ENCODE data around the gene HSD17B2.
A peak's percentile ranks its signal among the peaks of the same experiment; 100 is the strongest.

The HSD17B2 gene

GRCh38 chr16:82081264-82081663 lies 46.2 kb downstream of the HSD17B2 start:
- no peak for DNase-seq (ENCODE audit: low read depth in 1 of 2, low spot score in 1 of 2)
- in situ Hi-C loops (cut with HindIII; ENCODE audit: low pct_unique_long_range_greater_than_20kb, low sequenced_read_pairs) = no loop called here
- no peak for TF ChIP-seq JUND (IDR thresholded peaks at IDR 0.05; ENCODE audit: low read depth)

GRCh38 chr16:82082097-82082496 lies 47.0 kb downstream of the HSD17B2 start:
- no peak for DNase-seq (ENCODE audit: low read depth in 1 of 2, low spot score in 1 of 2)
- TF ChIP-seq JUND (IDR thresholded peaks at IDR 0.05; ENCODE audit: low read depth) = no peak
- in situ Hi-C loops (cut with HindIII; ENCODE audit: low pct_unique_long_range_greater_than_20kb, low sequenced_read_pairs) = no loop called here

- no peak for DNase-seq (ENCODE audit: low read depth in 1 of 2, low spot score in 1 of 2)
- in situ Hi-C loops (cut with HindIII; ENCODE audit: low pct_unique_long_range_greater_than_20kb, low sequenced_read_pairs) = no loop called here
- TF ChIP-seq JUND (IDR thresholded peaks at IDR 0.05; ENCODE audit: low read depth) = no peak
Observed at GRCh38 chr16:82082543-82083244, 47.6 kb downstream of the HSD17B2 start.

- in situ Hi-C loops (cut with HindIII; ENCODE audit: low pct_unique_long_range_greater_than_20kb, low sequenced_read_pairs) = no loop called here
- no peak for TF ChIP-seq JUND (IDR thresholded peaks at IDR 0.05; ENCODE audit: low read depth)
- peak in 1 of 2 experiments; percentile 19 for DNase-seq (ENCODE audit: low read depth in 1 of 2, low spot score in 1 of 2)
Observed at GRCh38 chr16:82083710-82084353, 48.8 kb downstream of the HSD17B2 start.

DNA sequence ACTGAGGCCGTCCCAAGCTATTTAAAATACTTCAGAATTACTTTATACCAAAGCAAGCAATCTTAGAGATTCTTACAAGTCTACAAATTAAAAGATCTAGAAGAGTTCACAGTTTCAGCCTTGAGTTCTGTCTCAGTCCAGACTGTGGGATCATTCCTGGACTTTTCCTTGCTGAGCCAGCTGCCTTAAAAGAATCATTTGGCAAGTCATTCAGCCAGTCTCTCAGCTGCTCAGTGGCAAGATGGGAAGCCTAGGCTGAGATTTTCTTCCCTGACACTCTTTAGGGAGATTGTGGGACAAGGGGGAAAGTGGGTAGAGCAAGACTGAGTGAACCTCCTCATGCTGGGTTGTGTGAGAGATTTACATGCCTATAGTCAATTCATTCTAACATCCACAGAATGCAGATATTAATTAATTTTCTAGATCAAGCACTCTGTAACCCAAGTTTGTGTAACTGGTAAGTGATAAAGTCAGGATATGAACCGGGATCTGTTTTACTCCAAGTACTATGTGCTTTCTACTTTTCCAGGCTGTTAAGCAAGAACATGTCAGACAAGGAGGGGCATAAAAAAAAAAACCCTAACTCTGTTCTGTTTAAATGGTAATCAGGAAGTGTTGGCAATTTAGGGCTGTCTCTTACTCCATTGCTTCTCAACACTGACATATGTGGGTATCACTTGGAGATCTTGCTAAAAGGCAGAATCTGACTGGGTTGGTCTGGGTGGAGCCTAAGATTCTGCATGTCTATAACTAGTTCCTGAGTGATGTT lies 50.1 kb downstream of the HSD17B2 start:
- no peak for TF ChIP-seq JUND (IDR thresholded peaks at IDR 0.05; ENCODE audit: low read depth)
- in situ Hi-C loops (cut with HindIII; ENCODE audit: low pct_unique_long_range_greater_than_20kb, low sequenced_read_pairs) = no loop called here
- no peak for DNase-seq (ENCODE audit: low read depth in 1 of 2, low spot score in 1 of 2)

GRCh38 chr16:82088483-82088882 lies 53.4 kb downstream of the HSD17B2 start:
- in situ Hi-C loops (cut with HindIII; ENCODE audit: low pct_unique_long_range_greater_than_20kb, low sequenced_read_pairs) = no loop called here
- DNase-seq (ENCODE audit: low read depth in 1 of 2, low spot score in 1 of 2) = no peak
- TF ChIP-seq JUND (IDR thresholded peaks at IDR 0.05; ENCODE audit: low read depth) = no peak

DNA sequence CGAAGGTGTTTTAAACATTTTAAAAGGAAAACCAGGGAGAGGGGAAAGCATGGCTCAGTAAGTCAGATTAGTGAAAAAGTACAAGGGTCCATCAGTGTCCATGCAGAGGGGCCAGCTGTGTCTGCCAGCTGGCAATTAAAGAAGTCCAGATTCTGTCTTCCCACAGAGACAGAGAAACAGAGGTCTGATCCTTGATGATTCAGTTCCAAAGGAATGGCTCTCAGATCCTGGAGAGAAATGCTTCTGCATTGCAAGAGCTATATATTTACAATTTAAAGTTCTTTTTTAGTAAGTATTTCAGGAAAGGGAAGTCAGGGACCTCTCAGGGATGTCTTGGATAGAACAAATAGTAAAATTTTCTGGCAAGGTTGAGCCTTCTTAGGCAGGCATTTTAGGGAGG lies 56.2 kb downstream of the HSD17B2 start:
- no peak for TF ChIP-seq JUND (IDR thresholded peaks at IDR 0.05; ENCODE audit: low read depth)
- in situ Hi-C loops (cut with HindIII; ENCODE audit: low pct_unique_long_range_greater_than_20kb, low sequenced_read_pairs) = no loop called here
- no peak for DNase-seq (ENCODE audit: low read depth in 1 of 2, low spot score in 1 of 2)

- no peak for TF ChIP-seq JUND (IDR thresholded peaks at IDR 0.05; ENCODE audit: low read depth)
- DNase-seq (ENCODE audit: low read depth in 1 of 2, low spot score in 1 of 2) = no peak
- in situ Hi-C loops (cut with HindIII; ENCODE audit: low pct_unique_long_range_greater_than_20kb, low sequenced_read_pairs) = no loop called here
Observed at GRCh38 chr16:82092711-82093110, 57.7 kb downstream of the HSD17B2 start.

DNA sequence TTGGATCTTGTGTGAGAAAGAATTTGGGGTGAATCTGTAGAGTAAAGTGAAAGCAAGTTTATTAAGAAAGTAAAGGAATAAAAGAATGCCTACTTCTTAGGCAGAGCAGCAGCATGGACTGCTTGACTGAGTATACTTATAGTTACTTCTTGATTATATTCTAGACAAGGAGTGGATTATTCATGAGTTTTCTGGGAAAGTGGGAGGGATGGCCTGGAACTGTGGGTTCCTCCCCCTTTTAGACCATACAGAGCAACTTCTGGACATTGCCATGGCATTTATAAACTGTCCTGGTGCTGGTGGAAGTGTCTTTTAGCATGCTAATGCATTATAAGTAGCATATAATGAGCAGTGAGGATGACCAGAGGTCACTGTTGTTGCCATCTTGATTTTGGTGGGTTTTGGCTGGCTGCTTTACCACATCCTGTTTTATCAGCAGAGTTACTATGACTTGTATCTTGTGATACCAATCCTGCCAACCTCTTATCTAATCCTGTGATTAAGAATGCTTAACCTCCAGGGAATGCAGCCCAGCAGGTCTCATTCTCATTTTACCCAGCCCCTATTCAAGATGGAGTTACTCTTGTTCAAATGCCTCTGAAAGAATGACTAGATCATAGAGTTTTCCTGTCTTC lies 58.7 kb downstream of the HSD17B2 start:
- in situ Hi-C loops (cut with HindIII; ENCODE audit: low pct_unique_long_range_greater_than_20kb, low sequenced_read_pairs) = no loop called here
- no peak for TF ChIP-seq JUND (IDR thresholded peaks at IDR 0.05; ENCODE audit: low read depth)
- DNase-seq (ENCODE audit: low read depth in 1 of 2, low spot score in 1 of 2) = no peak

GRCh38 chr16:82094942-82095540 lies 60.0 kb downstream of the HSD17B2 start:
- no peak for DNase-seq (ENCODE audit: low read depth in 1 of 2, low spot score in 1 of 2)
- no peak for TF ChIP-seq JUND (IDR thresholded peaks at IDR 0.05; ENCODE audit: low read depth)
- in situ Hi-C loops (cut with HindIII; ENCODE audit: low pct_unique_long_range_greater_than_20kb, low sequenced_read_pairs) = no loop called here

GRCh38 chr16:82096641-82097040 lies 61.6 kb downstream of the HSD17B2 start:
- TF ChIP-seq JUND (IDR thresholded peaks at IDR 0.05; ENCODE audit: low read depth) = no peak
- in situ Hi-C loops (cut with HindIII; ENCODE audit: low pct_unique_long_range_greater_than_20kb, low sequenced_read_pairs) = no loop called here
- DNase-seq (ENCODE audit: low read depth in 1 of 2, low spot score in 1 of 2) = no peak

DNA sequence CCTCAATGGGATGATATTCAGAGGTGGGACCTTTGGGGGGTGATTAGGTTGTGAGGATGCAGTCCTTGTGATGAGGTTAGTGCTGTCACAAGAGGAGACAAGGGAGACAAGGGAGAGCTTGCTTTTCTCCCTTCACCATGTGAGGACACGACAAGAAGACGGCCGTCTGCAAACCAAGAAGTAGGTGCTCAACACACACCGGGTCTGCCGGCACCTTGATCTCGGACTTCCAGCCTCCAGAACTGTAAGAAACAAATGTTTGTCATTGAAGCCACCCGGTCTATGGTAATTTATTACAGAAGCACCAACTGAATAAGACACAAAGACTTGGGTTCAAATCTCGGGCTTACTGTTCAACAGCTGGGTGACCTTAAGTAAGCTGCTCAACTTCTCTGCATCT lies 70.1 kb downstream of the HSD17B2 start:
- no peak for DNase-seq (ENCODE audit: low read depth in 1 of 2, low spot score in 1 of 2)
- no peak for TF ChIP-seq JUND (IDR thresholded peaks at IDR 0.05; ENCODE audit: low read depth)
- in situ Hi-C loops (cut with HindIII; ENCODE audit: low pct_unique_long_range_greater_than_20kb, low sequenced_read_pairs) = no loop called here
